BE2C (cell line): ENCODE measurements around the gene TRIM39.

Experiments
- DNase-seq: peaks from one replicate; pipeline ENCODE4 v3.0.0-alpha.2; 2020
- H3K27me3 ChIP-seq: fragments of 250-450 bp; sonication (Bioruptor Pico); 2 replicates; pipeline ENCODE4 v1.5.1; 2020; ENCODE audit warnings: mild to moderate bottlenecking
- H3K36me3 ChIP-seq: fragments of 250-450 bp; sonication (Bioruptor Pico); 2 replicates; pipeline ENCODE4 v1.5.1; 2020; ENCODE audit warnings: mild to moderate bottlenecking
- H3K4me1 ChIP-seq: fragments of 250-450 bp; sonication (Bioruptor Pico); 2 replicates; pipeline ENCODE4 v1.5.1; 2020
- H3K4me3 ChIP-seq: 2 replicates; pipeline ENCODE4 v1.5.1; 2011; ENCODE audit warnings: low read depth, low read length
- H3K9me3 ChIP-seq: fragments of 250-450 bp; sonication (Bioruptor Pico); 2 replicates; pipeline ENCODE4 v1.5.1; 2020
- TF ChIP-seq, protein P1 (sequence below): IDR thresholded peaks from 2 replicates; pipeline ENCODE4 v1.5.1; 2012; ENCODE audit warnings: mild to moderate bottlenecking, low read depth, low read length

Gene TRIM39

DNA sequence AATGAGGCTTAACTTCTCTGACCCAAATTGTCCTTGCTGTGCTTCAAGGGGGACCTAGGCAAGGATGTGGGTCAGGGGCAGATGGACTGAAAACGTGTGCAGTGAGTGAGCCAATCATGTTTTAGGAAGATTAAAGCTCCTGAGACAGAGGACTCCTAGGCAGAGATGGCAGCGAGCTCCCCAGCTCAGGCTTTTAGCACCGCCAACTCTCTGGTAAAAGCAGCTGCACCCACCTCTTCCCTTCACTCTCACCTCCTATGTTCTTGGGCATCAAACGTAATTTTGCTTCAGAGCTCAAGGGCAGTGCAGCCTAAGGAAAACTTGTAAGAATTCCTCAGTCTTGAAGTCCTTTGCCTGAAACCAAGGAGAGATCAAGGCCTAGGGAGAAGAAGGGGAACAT lies 28.6 kb downstream of the TRIM39 start:
- Histone ChIP-seq H3K27me3 (peaks cover 27% of the 10 kb centered on the region), H3K4me3 (no peak overlapping the region), H3K4me1 (no peaks in the 10 kb centered on the region), H3K9me3 (no peaks in the 10 kb centered on the region), H3K36me3 (no peaks in the 10 kb centered on the region)
- DNase-seq, result no peak
- TF ChIP-seq, protein P1, sequence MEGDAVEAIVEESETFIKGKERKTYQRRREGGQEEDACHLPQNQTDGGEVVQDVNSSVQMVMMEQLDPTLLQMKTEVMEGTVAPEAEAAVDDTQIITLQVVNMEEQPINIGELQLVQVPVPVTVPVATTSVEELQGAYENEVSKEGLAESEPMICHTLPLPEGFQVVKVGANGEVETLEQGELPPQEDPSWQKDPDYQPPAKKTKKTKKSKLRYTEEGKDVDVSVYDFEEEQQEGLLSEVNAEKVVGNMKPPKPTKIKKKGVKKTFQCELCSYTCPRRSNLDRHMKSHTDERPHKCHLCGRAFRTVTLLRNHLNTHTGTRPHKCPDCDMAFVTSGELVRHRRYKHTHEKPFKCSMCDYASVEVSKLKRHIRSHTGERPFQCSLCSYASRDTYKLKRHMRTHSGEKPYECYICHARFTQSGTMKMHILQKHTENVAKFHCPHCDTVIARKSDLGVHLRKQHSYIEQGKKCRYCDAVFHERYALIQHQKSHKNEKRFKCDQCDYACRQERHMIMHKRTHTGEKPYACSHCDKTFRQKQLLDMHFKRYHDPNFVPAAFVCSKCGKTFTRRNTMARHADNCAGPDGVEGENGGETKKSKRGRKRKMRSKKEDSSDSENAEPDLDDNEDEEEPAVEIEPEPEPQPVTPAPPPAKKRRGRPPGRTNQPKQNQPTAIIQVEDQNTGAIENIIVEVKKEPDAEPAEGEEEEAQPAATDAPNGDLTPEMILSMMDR, result no peak

DNA sequence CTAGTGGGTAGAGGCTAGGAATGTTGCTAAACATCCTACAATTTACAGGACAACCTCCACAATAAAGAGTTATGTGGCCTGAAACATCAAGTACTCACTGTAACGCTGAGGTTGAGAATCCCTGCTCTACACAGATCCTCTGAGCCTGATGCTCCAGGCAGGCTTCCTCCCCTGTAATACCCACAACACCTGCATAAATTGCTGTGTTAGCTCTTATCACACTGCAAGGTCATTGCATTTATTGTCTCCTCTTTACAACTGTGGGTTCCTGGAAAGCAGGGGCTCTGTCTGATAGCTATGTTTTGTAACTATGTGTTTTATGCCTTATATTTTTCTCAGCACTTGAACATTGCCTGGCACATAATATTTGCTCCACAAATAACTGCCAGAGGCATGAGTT lies 29.8 kb downstream of the TRIM39 start:
- Histone ChIP-seq H3K4me1 (no peaks in the 10 kb centered on the region), H3K27me3 (peaks cover 39% of the 10 kb centered on the region), H3K4me3 (no peak overlapping the region), H3K36me3 (no peaks in the 10 kb centered on the region), H3K9me3 (no peaks in the 10 kb centered on the region)
- no peak for DNase-seq
- TF ChIP-seq, protein P1, result no peak

DNA sequence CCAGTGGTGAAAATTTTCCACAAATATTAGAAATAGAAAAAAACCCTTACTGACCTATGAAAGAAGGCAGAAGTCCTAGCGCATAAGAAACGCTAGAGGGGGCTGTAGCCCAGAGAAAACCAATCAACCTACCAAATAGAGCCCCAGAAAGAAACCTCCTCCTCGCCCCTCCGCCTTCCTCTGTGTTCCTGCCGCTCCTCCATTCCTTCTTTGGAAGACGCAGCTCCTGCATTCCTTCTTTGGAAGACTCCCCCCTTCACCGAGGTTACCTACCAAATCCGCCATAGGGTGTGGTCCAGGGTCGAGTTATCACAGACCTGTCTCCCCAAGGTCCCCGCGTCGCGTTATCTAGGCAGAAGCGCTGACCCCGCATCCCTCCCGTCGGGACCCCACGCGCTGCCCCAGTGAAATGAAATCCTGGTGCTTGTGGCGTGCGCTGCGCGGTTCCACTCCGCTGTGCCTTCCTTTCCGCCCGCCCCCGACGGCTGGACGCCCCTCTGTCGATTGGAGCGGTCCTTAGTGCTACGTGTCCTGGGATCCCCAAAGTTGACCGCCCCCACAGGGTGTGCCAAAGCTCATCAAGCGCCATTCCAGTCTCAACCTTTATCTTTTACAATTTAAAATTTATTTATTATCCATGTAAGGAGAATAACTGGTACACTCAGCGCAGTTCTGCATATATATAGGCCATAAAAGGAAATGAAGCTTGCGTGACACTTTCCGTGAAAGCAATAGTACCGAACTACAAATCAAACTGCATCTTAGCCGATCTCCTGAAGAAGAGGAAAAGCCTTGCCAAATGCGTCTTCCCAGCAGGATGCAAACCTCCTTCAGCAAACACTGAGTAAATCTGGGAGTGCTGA lies 31.2 kb downstream of the TRIM39 start:
- TF ChIP-seq, protein P1, result peak; percentile 85
- H3K9me3 ChIP-seq, result no peaks in the 10 kb centered on the region
- peak overlapping the region; percentile 31 for H3K4me3 ChIP-seq
- peaks cover 50% of the 10 kb centered on the region for H3K27me3 ChIP-seq
- no peaks in the 10 kb centered on the region for H3K36me3 ChIP-seq
- no peaks in the 10 kb centered on the region for H3K4me1 ChIP-seq
- DNase-seq, result peak; percentile 63

- H3K36me3 ChIP-seq, result no peaks in the 10 kb centered on the region
- peaks cover 62% of the 10 kb centered on the region for H3K27me3 ChIP-seq
- no peaks in the 10 kb centered on the region for H3K9me3 ChIP-seq
- no peak overlapping the region for H3K4me3 ChIP-seq
- H3K4me1 ChIP-seq, result no peaks in the 10 kb centered on the region
- DNase-seq, result no peak
- TF ChIP-seq, protein P1, result no peak
These were observed 32.5 kb downstream of the TRIM39 start for GRCh38 chr6:30359276-30359675.

DNA sequence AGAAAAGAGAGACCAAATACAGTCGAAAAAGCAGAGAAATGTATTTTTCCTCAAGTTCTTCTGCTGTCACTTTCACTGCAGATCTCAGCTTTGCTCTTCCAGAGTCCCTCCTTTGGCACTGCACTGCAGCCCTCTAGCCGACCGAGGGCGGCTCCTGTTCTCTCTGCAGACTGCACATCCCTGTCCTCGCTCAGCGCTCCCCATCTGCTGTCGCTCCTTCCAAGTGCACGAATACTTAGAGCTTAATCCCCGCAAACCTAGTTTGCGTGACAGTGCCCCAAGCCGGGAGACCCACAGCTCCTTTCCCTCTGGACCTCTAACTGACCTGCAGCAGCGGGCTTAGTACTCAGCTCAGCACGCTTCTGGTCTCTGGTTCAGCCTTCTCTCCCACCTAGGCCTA lies 33.4 kb downstream of the TRIM39 start:
- DNase-seq, result no peak
- no peak overlapping the region for H3K4me3 ChIP-seq
- peaks cover 69% of the 10 kb centered on the region for H3K27me3 ChIP-seq
- TF ChIP-seq, protein P1, result no peak
- H3K36me3 ChIP-seq, result no peaks in the 10 kb centered on the region
- no peaks in the 10 kb centered on the region for H3K4me1 ChIP-seq
- H3K9me3 ChIP-seq, result no peaks in the 10 kb centered on the region

DNA sequence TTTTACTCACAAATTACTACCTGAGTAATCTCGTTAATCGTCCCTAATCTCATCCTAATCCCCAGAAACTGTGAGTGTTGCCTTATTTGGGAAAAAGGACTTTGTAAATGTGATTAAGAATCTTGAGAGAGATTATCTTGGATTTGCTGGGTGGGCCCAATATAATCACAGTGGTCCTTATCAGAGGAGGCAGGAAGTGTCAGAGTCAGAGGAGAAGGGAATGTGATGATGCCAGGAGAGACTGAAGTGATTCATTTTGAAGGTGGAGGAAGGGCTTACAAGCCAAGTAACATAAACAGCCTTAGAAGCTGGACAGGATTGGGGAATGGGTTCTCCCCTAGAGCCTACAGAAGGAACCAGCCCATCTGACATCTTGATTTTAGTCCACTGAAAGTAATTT lies 34.9 kb downstream of the TRIM39 start:
- DNase-seq, result no peak
- no peak overlapping the region for H3K4me3 ChIP-seq
- TF ChIP-seq, protein P1, result no peak
- no peaks in the 10 kb centered on the region for H3K9me3 ChIP-seq
- no peaks in the 10 kb centered on the region for H3K36me3 ChIP-seq
- no peaks in the 10 kb centered on the region for H3K4me1 ChIP-seq
- peaks cover 80% of the 10 kb centered on the region for H3K27me3 ChIP-seq
